Astrocyte (in vitro differentiated cells and primary cell): ENCODE results near the gene C16orf82. TPM values are rescaled to one million over a fixed set of nuclear protein-coding genes. Genes with fewer than 3 reads are reported as not detected.

ENCODE experiments used
- DNase-seq: peaks from one replicate; pipeline ENCODE4 v3.0.0-alpha.2; 2010; ENCODE audit warnings: low read depth
- FAIRE-seq: peaks from 2 replicates; lab custom pipeline; 2011; peaks lifted over from hg19 to GRCh38; lab: Jason Lieb, UNC
- H2AFZ ChIP-seq: 2 replicates; pipeline ENCODE4 v1.6.0; 2012; ENCODE audit warnings: low read depth, low read length, inconsistent platforms
- H3K27ac ChIP-seq: 2 replicates; pipeline ENCODE4 v1.5.1; 2011; ENCODE audit warnings: low read depth, low read length, inconsistent platforms
- H3K27me3 ChIP-seq: 2 replicates; pipeline ENCODE4 v1.6.0; 2011; ENCODE audit warnings: low read length, inconsistent platforms; ENCODE audit not compliant: insufficient read depth
- H3K36me3 ChIP-seq: 2 replicates; pipeline ENCODE4 v1.5.1; 2011; ENCODE audit warnings: low read length, inconsistent platforms; ENCODE audit not compliant: insufficient read depth
- H3K4me1 ChIP-seq: 2 replicates; pipeline ENCODE4 v1.5.1; 2011; ENCODE audit warnings: low read length, inconsistent platforms; ENCODE audit not compliant: insufficient read depth
- H3K4me2 ChIP-seq: 2 replicates; pipeline ENCODE4 v1.6.0; 2012; ENCODE audit warnings: low read length, inconsistent platforms
- H3K4me3 ChIP-seq: 2 replicates; pipeline ENCODE4 v1.5.1; 2011; ENCODE audit warnings: low read depth, mild to moderate bottlenecking, low read length, inconsistent platforms; ENCODE audit not compliant: insufficient read depth
- H3K79me2 ChIP-seq: 2 replicates; pipeline ENCODE4 v1.6.0; 2012; ENCODE audit warnings: mild to moderate bottlenecking, low read length, inconsistent platforms; ENCODE audit not compliant: insufficient read depth
- H3K9ac ChIP-seq: 2 replicates; pipeline ENCODE4 v1.6.0; 2012; ENCODE audit warnings: mild to moderate bottlenecking, low read length, inconsistent platforms
- H3K9me3 ChIP-seq: 2 replicates; pipeline ENCODE4 v1.5.1; 2012; ENCODE audit warnings: low read depth, mild to moderate bottlenecking, low read length, inconsistent platforms; ENCODE audit not compliant: insufficient read depth
- H4K20me1 ChIP-seq: 2 replicates; pipeline ENCODE4 v1.6.0; 2012; ENCODE audit warnings: low read length, inconsistent platforms; ENCODE audit not compliant: insufficient read depth
- H3K27ac Mint-ChIP-seq: one replicate; pipeline ENCODE4 v1.8.0; 2021; ENCODE audit warnings: mild to moderate bottlenecking, mixed read lengths; ENCODE audit not compliant: unreplicated experiment
- H3K27me3 Mint-ChIP-seq: one replicate; pipeline ENCODE4 v1.8.0; 2021; ENCODE audit warnings: low read depth, mixed read lengths; ENCODE audit not compliant: unreplicated experiment
- H3K36me3 Mint-ChIP-seq: one replicate; pipeline ENCODE4 v1.8.0; 2021; ENCODE audit warnings: low read depth, mixed read lengths; ENCODE audit not compliant: unreplicated experiment
- H3K4me1 Mint-ChIP-seq: one replicate; pipeline ENCODE4 v1.8.0; 2021; ENCODE audit warnings: low read depth, mixed read lengths; ENCODE audit not compliant: unreplicated experiment
- H3K4me3 Mint-ChIP-seq: one replicate; pipeline ENCODE4 v1.8.0; 2021; ENCODE audit warnings: mild to moderate bottlenecking, moderate library complexity, mixed read lengths; ENCODE audit not compliant: unreplicated experiment
- H3K9me3 Mint-ChIP-seq: one replicate; pipeline ENCODE4 v1.8.0; 2021; ENCODE audit warnings: mild to moderate bottlenecking, mixed read lengths; ENCODE audit not compliant: unreplicated experiment
- CTCF ChIP-seq: IDR thresholded peaks from 2 replicates; pipeline ENCODE4 v1.5.1; 2011; ENCODE audit warnings: low read depth, mild to moderate bottlenecking, inconsistent platforms, low read length, moderate library complexity; ENCODE audit not compliant: insufficient read depth
- EZH2 ChIP-seq: IDR thresholded peaks from 2 replicates; pipeline ENCODE4 v1.6.1; 2012; ENCODE audit warnings: mild to moderate bottlenecking, low read length, inconsistent platforms; ENCODE audit not compliant: insufficient read depth
- total RNA-seq: library from RNA; stranded (reverse); gene quantifications from 2 replicates; pipeline ENCODE4 v1.2.1, GENCODE V29; 2021

C16orf82 gene
- total RNA-seq, 1 donor from 2014 or later = not detected

DNA sequence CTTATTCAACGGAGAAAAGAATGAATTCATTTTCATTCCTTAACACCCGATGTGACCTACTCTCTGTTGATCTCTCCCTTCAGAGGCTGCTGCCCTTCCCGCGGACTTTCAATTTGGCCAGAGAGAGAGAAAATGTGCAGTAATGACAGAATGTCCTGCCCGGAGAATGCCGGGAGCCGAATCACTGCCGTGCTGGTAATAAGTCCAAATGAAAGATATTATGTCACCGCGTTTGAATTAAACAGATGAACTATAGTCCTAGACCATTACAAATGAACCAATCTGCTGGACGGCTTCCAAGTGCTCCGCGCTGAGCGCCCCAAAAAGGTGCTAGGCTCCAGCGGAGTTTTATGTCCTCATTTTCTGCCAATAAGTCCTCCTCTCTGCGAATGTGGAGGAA is 14.7 kb upstream of the C16orf82 start:
- Mint-ChIP-seq H3K36me3 (no peaks in the 10 kb centered on the region), H3K4me1 (no peaks in the 10 kb centered on the region), H3K27ac (no peak overlapping the region), H3K4me3 (no peak overlapping the region), H3K9me3 (peaks cover 1% of the 10 kb centered on the region), H3K27me3 (no peaks in the 10 kb centered on the region)
- DNase-seq (no peak), FAIRE-seq (no peak)
- Histone ChIP-seq H3K4me3 (no peak overlapping the region), H3K27me3 (peaks cover 2% of the 10 kb centered on the region), H3K79me2 (no peaks in the 10 kb centered on the region), H4K20me1 (no peaks in the 10 kb centered on the region), H3K27ac (no peak overlapping the region), H3K9me3 (no peaks in the 10 kb centered on the region), H3K4me2 (no peak overlapping the region), H3K36me3 (no peaks in the 10 kb centered on the region), H3K9ac (no peak overlapping the region), H3K4me1 (no peaks in the 10 kb centered on the region), H2AFZ (no peak overlapping the region)
- TF ChIP-seq EZH2 (no peak), CTCF (no peak)

DNA sequence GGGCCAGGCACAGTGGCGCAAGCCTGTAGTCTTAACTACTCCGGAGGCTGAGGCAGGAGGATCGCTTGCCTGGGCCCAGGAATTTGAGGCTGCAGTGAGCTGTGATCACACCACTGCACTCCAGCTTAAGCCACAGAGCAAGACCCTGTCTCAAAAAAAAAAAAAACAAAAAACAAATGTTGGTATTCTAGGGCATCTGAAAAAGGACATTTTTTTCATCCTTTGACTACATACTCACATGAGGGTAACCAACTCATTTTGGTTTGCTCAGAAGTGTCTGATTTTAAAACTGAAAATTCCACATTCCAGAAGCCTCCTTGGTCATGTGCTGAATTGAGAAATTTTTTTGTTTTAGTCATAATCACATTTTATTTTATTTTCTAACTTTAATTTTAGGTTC is 12.7 kb upstream of the C16orf82 start:
- H3K4me3 ChIP-seq = no peak overlapping the region
- H3K9ac ChIP-seq = no peak overlapping the region
- H3K27me3 ChIP-seq = no peaks in the 10 kb centered on the region
- no peaks in the 10 kb centered on the region for H3K4me1 ChIP-seq
- no peak for TF ChIP-seq EZH2
- TF ChIP-seq CTCF = no peak
- H4K20me1 ChIP-seq = no peaks in the 10 kb centered on the region
- Mint-ChIP-seq H3K4me1 (no peaks in the 10 kb centered on the region), H3K9me3 (peaks cover 1% of the 10 kb centered on the region), H3K27me3 (no peaks in the 10 kb centered on the region), H3K27ac (no peak overlapping the region), H3K4me3 (no peak overlapping the region), H3K36me3 (no peaks in the 10 kb centered on the region)
- H3K36me3 ChIP-seq = no peaks in the 10 kb centered on the region
- H3K4me2 ChIP-seq = no peak overlapping the region
- no peaks in the 10 kb centered on the region for H3K9me3 ChIP-seq
- no peak overlapping the region for H3K27ac ChIP-seq
- FAIRE-seq (no peak), DNase-seq (no peak)
- no peak overlapping the region for H2AFZ ChIP-seq
- H3K79me2 ChIP-seq = no peaks in the 10 kb centered on the region

GRCh38 chr16:27058299-27058698 is 8.4 kb upstream of the C16orf82 start:
- Histone ChIP-seq H3K27me3 (no peaks in the 10 kb centered on the region), H3K4me2 (no peak overlapping the region), H3K9ac (no peak overlapping the region), H2AFZ (no peak overlapping the region), H3K4me3 (no peak overlapping the region), H3K9me3 (no peaks in the 10 kb centered on the region), H3K27ac (no peak overlapping the region), H3K4me1 (no peaks in the 10 kb centered on the region), H3K79me2 (no peaks in the 10 kb centered on the region), H4K20me1 (no peaks in the 10 kb centered on the region), H3K36me3 (no peaks in the 10 kb centered on the region)
- Mint-ChIP-seq H3K4me3 (no peak overlapping the region), H3K9me3 (no peaks in the 10 kb centered on the region), H3K27ac (no peak overlapping the region), H3K27me3 (peaks cover 6% of the 10 kb centered on the region), H3K4me1 (no peaks in the 10 kb centered on the region), H3K36me3 (no peaks in the 10 kb centered on the region)
- TF ChIP-seq CTCF (no peak), EZH2 (no peak)
- FAIRE-seq (no peak), DNase-seq (no peak)
